Kidney (tissue), 14 donors: ENCODE results near the gene DDAH1. TPM values are rescaled to one million over a fixed set of nuclear protein-coding genes. Genes with fewer than 3 reads are reported as not detected.

Experiments used
- DNase-seq, 5 donors: peaks; one replicate each; pipeline ENCODE4 v3.0.0-alpha.2; 2013 to 2020
- FAIRE-seq: peaks from 2 replicates; lab custom pipeline; 2012; peaks lifted over from hg19 to GRCh38; lab: Jason Lieb, UNC
- H3K27ac ChIP-seq, 2 donors: one replicate each; pipeline ENCODE4 v1.7.0; 2013; ENCODE audit warnings: low read depth in 2 of 2, low read length in 2 of 2, inconsistent platforms in 1 of 2
- H3K27me3 ChIP-seq: one replicate; pipeline ENCODE4 v1.7.1; 2013; ENCODE audit warnings: low read length, inconsistent platforms; ENCODE audit not compliant: control insufficient read depth, insufficient read depth
- H3K36me3 ChIP-seq, 3 donors: one replicate each; pipeline versions ENCODE4 v1.7.0 to v1.7.1; 2013; ENCODE audit warnings: low read length in 3 of 3, control low read depth in 1 of 3, inconsistent platforms in 1 of 3; ENCODE audit not compliant: insufficient read depth in 3 of 3, control insufficient read depth in 2 of 3
- H3K4me1 ChIP-seq, 3 donors: one replicate each; pipeline versions ENCODE4 v1.7.0 to v1.7.1; 2013; ENCODE audit warnings: low read length in 3 of 3, inconsistent platforms in 1 of 3, low read depth in 1 of 3; ENCODE audit not compliant: control insufficient read depth in 2 of 3, insufficient read depth in 2 of 3
- H3K4me3 ChIP-seq, 3 donors: one replicate each; pipeline versions ENCODE4 v1.7.0 to v1.8.1; 2013; ENCODE audit warnings: low read length in 3 of 3, control low read depth in 1 of 3, inconsistent platforms in 1 of 3
- H3K9ac ChIP-seq, 3 donors: one replicate each; pipeline versions ENCODE4 v1.7.0 to v1.7.1; 2013; ENCODE audit warnings: low read length in 3 of 3, control low read depth in 1 of 3, inconsistent platforms in 1 of 3
- H3K9me3 ChIP-seq, 3 donors: one replicate each; pipeline versions ENCODE4 v1.7.0 to v1.7.1; 2013; ENCODE audit warnings: low read length in 3 of 3, control low read depth in 1 of 3, inconsistent platforms in 1 of 3; ENCODE audit not compliant: control insufficient read depth in 2 of 3, insufficient read depth in 1 of 3
- CTCF ChIP-seq: IDR thresholded peaks from 3 replicates; pipeline ENCODE4 v1.5.1; 2012; ENCODE audit warnings: mild to moderate bottlenecking, moderate library complexity, borderline replicate concordance; ENCODE audit not compliant: insufficient read depth; ENCODE audit errors: extremely low read depth
- intact Hi-C: fragments of 100-400 bp; cut with DNase I; formaldehyde crosslinking; loops from one replicate; pipeline ENCODE4 v1.11.1; 2022
- polyA plus RNA-seq: library from polyadenylated mRNA; stranded (reverse); fragments of 350-450 nt; fragmentation: Illumina TruSeq; extraction: RNeasy Lipid Tissue Mini Kit (QIAGEN cat#74804); gene quantifications from one replicate; pipeline ENCODE4 v1.2.3, GENCODE V29; 2014; ENCODE audit warnings: low read depth, low replicate concordance; ENCODE audit not compliant: insufficient read depth
- total RNA-seq: library from RNA; stranded (reverse); fragmentation: NEBNext Ultra II Directional; extraction: Animal tissue kit (Norgen Biotek cat#: 25700); gene quantifications from one replicate; pipeline ENCODE4 v1.2.1, GENCODE V29; 2021
- donor health status: control.
- donor health status: control.
- donor health status: control.
- donor health status: control.
- donor health status: control.
- donor health status: DM: yes; HTN: yes; CAD: no.
- donor health status: Normal renal cell carcinoma (clear cell type).

The DDAH1 gene
- total and polyA plus RNA-seq, 2 donors from 2014 or later = 73.1 to 98.9 TPM

GRCh38 chr1:85453640-85454194 lies 11.2 kb downstream of the DDAH1 start:
- intact Hi-C loops = no loop called here
- TF ChIP-seq CTCF = no peak

GRCh38 chr1:85452948-85453347 lies 12.0 kb downstream of the DDAH1 start:
- Histone ChIP-seq H3K4me3 (no peak overlapping the region), H3K27me3 (no peaks in the 10 kb centered on the region), H3K27ac (peak overlapping the region; percentile 59 to 71), H3K36me3 (no peaks in the 10 kb centered on the region), H3K9me3 (no peaks in the 10 kb centered on the region), H3K4me1 (peaks cover 0 to 41% (median 23%) of the 10 kb centered on the region in 3 donors), H3K9ac (no peak overlapping the region)
- no peak for DNase-seq
- TF ChIP-seq CTCF = no peak
- no peak for FAIRE-seq
- intact Hi-C loops = no loop called here

More at GRCh38 chr1:85453640-85454194, 11.2 kb downstream of the DDAH1 start:
- peaks cover 0 to 35% (median 20%) of the 10 kb centered on the region in 3 donors for H3K4me1 ChIP-seq
- H3K4me3 ChIP-seq = no peak overlapping the region
- peak overlapping the region; percentile 59 to 71 for H3K27ac ChIP-seq
- no peaks in the 10 kb centered on the region for H3K27me3 ChIP-seq
- H3K9me3 ChIP-seq = no peaks in the 10 kb centered on the region
- no peaks in the 10 kb centered on the region for H3K36me3 ChIP-seq
- no peak overlapping the region for H3K9ac ChIP-seq
- DNase-seq (no peak), FAIRE-seq (no peak)

- H3K27me3 ChIP-seq = no peaks in the 10 kb centered on the region
- H3K9me3 ChIP-seq = no peaks in the 10 kb centered on the region
- no peak overlapping the region for H3K9ac ChIP-seq
- TF ChIP-seq CTCF = no peak
- H3K36me3 ChIP-seq = no peaks in the 10 kb centered on the region
- DNase-seq = no peak
- H3K4me1 ChIP-seq = peaks cover 0 to 51% (median 25%) of the 10 kb centered on the region in 3 donors
- H3K27ac ChIP-seq = no peak overlapping the region
- FAIRE-seq = no peak
- intact Hi-C loops = no loop called here
- H3K4me3 ChIP-seq = no peak overlapping the region
Measured at GRCh38 chr1:85451236-85451830, 13.6 kb downstream of the DDAH1 start.
